ENCODE data around the gene RARS1.

RARS1 gene

GRCh38 chr5:168557389-168557788 is 71.1 kb downstream of the RARS1 start:
- no peak for DNase-seq (ENCODE audit: low read depth in 2 of 2)

- DNase-seq (ENCODE audit: low read depth in 2 of 2): no peak
Measured at GRCh38 chr5:168562279-168562678, 76.0 kb downstream of the RARS1 start.

DNA sequence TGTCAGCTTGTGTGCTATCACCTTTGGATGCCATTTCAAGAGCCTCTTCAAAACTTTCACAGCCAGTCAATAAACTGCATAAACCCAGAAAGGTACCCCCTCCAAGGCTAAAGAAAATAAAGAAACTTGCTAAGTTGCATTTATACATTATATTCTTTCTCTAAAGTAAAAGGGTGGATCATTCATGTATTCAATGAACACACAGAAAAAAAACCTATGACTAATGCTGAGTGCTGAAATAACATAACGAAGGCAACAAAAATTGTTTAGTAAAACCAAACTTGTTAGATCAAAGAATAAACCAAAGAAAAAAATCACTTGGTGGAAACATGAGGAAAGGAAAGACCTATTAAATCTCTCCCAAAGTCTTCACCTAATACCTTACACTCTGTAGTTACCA is 77.7 kb downstream of the RARS1 start:
- DNase-seq (ENCODE audit: low read depth in 2 of 2): no peak

DNA sequence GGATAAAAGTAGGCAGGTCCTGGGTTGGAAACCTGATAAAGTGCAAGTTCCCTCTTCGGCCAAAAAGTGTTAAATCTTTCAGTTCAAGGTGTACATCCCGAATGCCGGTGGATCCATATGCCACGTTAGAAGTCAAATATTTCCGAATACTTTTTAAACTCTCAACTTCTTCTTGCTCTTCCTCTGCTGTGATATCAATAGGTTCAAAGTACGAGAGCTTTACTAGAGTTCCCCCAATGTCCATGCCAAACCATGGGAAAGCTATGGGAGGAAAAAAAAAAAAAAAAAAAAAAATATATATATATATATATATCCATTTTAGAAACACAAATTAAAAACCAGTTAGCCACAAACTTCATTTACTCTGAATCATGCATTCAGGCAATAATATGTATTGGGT is 82.5 kb downstream of the RARS1 start:
- DNase-seq (ENCODE audit: low read depth in 2 of 2): no peak

Data from stimulated activated CD4-positive, alpha-beta T cell treated with anti-CD3 and anti-CD28 coated beads, Interleukin-4, amount 100 ng/mL, for 48 hours (primary cell).